Panc1 (cell line): Measurements from ENCODE around the gene ISLR2. TPM values are rescaled to one million over a fixed set of nuclear protein-coding genes. Genes with fewer than 3 reads are reported as not detected.
"Not testable (repeated sequence)": the region's sequence is repeated elsewhere in the genome, so short reads cannot be mapped to it uniquely, and the experiment has no call there.

Experiments
- ATAC-seq: fragments of 200-7000 bp; cut with Tn5 transposase; 2 replicates; pipeline ENCODE4 v1.9.1; 2020; ENCODE audit warnings: mild to moderate bottlenecking, moderate library complexity
- BruUV-seq: library from RNA; stranded (reverse); fragments of 400-500 nt; replicated peaks from 2 replicates; lab custom pipeline; 2021; lab: Mats Ljungman, UMichigan
- CTCF ChIA-PET: fragments of 300-600 bp; sonication (Branson Sonifier 250); formaldehyde crosslinking; loops from one replicate; lab custom pipeline; 2022; ENCODE audit warnings: antibody characterized with exemption; lab: Charles Lee
- POLR2A ChIA-PET: fragments of 300-600 bp; sonication (Branson Sonifier 250); formaldehyde crosslinking; loops from one replicate; lab custom pipeline; 2022; ENCODE audit warnings: antibody characterized with exemption; lab: Charles Lee
- DNase-seq: peaks from one replicate; pipeline ENCODE4 v3.0.0-alpha.2; 2010; ENCODE audit warnings: low read depth, low spot score
- H3K27ac ChIP-seq: 2 replicates; pipeline ENCODE4 v1.5.1; 2011; ENCODE audit warnings: mild to moderate bottlenecking, low read length, inconsistent platforms
- H3K27me3 ChIP-seq: fragments of 200-500 bp; sonication (Bioruptor generic); 2 replicates; pipeline ENCODE4 v1.6.0; 2014; ENCODE audit warnings: low read length, inconsistent platforms; ENCODE audit not compliant: control insufficient read depth, insufficient read depth
- H3K36me3 ChIP-seq: fragments of 200-500 bp; sonication (Bioruptor generic); 2 replicates; pipeline ENCODE4 v1.5.1; 2014; ENCODE audit warnings: inconsistent platforms, mild to moderate bottlenecking, low read length, moderate library complexity; ENCODE audit not compliant: control insufficient read depth, insufficient read depth
- H3K4me1 ChIP-seq: 2 replicates; pipeline ENCODE4 v1.5.1; 2011; ENCODE audit warnings: inconsistent platforms, mild to moderate bottlenecking, low read length, moderate library complexity; ENCODE audit not compliant: control insufficient read depth, insufficient read depth
- H3K4me3 ChIP-seq, 2 experiments: 2 replicates each; pipeline ENCODE4 v1.5.1; 2011 to 2012; ENCODE audit warnings: low read depth in 2 of 2, low read length in 2 of 2, mild to moderate bottlenecking in 2 of 2, inconsistent platforms in 1 of 2, moderate library complexity in 1 of 2
- H3K9me3 ChIP-seq: fragments of 200-500 bp; sonication (Bioruptor generic); 2 replicates; pipeline ENCODE4 v1.5.1; 2014; ENCODE audit warnings: low read depth, mild to moderate bottlenecking, inconsistent platforms, low read length, moderate library complexity; ENCODE audit not compliant: control insufficient read depth, insufficient read depth
- POLR2AphosphoS5 ChIP-seq: IDR thresholded peaks from 2 replicates; pipeline ENCODE4 v1.6.1; 2012; ENCODE audit warnings: mild to moderate bottlenecking, low read depth, low read length, moderate library complexity
- SIN3A ChIP-seq: IDR thresholded peaks from 2 replicates; pipeline ENCODE4 v1.6.1; 2012; ENCODE audit warnings: low read depth, mild to moderate bottlenecking, low read length, moderate library complexity, borderline replicate concordance; ENCODE audit not compliant: insufficient read depth
- TCF7L2 ChIP-seq: IDR thresholded peaks from 2 replicates; pipeline ENCODE4 v1.6.1; 2011; ENCODE audit warnings: mild to moderate bottlenecking, low read depth, low read length, inconsistent platforms
- in situ Hi-C: cut with HindIII; loops from 2 replicates; pipeline ENCODE4 v1.10.0; 2016; ENCODE audit warnings: low sequenced_read_pairs, low pct_unique_long_range_greater_than_20kb
- intact Hi-C: fragments of 100-400 bp; cut with micrococcal nuclease; formaldehyde crosslinking; loops from one replicate; pipeline ENCODE4 v1.10.0; 2022; ENCODE audit not compliant: unreplicated experiment
- total RNA-seq: library from RNA; stranded (reverse); gene quantifications from one replicate; pipeline ENCODE4 v1.2.1, GENCODE V29; 2021; ENCODE audit not compliant: unreplicated experiment
- TF ChIP-seq, protein P1 (sequence below), 2 experiments: IDR thresholded peaks; 2 replicates each; pipeline ENCODE4 v1.6.1; 2011 to 2012; ENCODE audit warnings: low read depth in 2 of 2, control low read depth in 1 of 2, low read length in 1 of 2, mild to moderate bottlenecking in 1 of 2, moderate library complexity in 1 of 2; ENCODE audit not compliant: insufficient read depth in 1 of 2
- TF ChIP-seq, protein P2 (sequence below): fragments of 450-650 bp; IDR thresholded peaks from 2 replicates; pipeline ENCODE4 v1.5.1; 2017; ENCODE audit warnings: mild to moderate bottlenecking

Gene ISLR2
- total RNA-seq, 1 experiment from 2014 or later = 0.36 TPM

DNA sequence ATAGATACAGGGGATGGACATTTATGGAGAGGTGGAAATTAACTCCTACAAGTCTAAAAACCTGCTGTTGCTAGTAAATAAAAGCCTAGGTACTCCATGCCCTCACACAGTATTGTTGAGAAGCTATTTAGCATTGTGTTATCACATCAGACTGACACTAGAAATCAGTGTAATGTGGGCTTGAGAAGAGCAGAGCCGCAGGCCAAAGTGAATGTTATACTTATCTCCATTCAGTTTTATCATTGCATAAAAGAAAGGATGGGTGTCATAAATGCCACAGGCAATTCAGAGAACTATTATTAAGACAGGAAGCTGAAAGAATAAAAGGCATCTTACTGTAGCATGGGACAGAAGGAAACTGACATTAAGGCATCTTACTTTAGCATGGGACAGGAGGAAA is 29.4 kb downstream of the ISLR2 start:
- H3K27ac ChIP-seq = no peak overlapping the region
- peaks cover 2% of the 10 kb centered on the region; the same call in 1 of the 2 replicates for H3K27me3 ChIP-seq
- in situ Hi-C loops = no loop called here
- TF ChIP-seq, protein P1, sequence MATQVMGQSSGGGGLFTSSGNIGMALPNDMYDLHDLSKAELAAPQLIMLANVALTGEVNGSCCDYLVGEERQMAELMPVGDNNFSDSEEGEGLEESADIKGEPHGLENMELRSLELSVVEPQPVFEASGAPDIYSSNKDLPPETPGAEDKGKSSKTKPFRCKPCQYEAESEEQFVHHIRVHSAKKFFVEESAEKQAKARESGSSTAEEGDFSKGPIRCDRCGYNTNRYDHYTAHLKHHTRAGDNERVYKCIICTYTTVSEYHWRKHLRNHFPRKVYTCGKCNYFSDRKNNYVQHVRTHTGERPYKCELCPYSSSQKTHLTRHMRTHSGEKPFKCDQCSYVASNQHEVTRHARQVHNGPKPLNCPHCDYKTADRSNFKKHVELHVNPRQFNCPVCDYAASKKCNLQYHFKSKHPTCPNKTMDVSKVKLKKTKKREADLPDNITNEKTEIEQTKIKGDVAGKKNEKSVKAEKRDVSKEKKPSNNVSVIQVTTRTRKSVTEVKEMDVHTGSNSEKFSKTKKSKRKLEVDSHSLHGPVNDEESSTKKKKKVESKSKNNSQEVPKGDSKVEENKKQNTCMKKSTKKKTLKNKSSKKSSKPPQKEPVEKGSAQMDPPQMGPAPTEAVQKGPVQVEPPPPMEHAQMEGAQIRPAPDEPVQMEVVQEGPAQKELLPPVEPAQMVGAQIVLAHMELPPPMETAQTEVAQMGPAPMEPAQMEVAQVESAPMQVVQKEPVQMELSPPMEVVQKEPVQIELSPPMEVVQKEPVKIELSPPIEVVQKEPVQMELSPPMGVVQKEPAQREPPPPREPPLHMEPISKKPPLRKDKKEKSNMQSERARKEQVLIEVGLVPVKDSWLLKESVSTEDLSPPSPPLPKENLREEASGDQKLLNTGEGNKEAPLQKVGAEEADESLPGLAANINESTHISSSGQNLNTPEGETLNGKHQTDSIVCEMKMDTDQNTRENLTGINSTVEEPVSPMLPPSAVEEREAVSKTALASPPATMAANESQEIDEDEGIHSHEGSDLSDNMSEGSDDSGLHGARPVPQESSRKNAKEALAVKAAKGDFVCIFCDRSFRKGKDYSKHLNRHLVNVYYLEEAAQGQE (IDR thresholded peaks at IDR 0.05; ENCODE audit: insufficient read depth in 1 of 2, low read depth in 2 of 2, low read length in 1 of 2) = no peak
- TF ChIP-seq, protein P2, sequence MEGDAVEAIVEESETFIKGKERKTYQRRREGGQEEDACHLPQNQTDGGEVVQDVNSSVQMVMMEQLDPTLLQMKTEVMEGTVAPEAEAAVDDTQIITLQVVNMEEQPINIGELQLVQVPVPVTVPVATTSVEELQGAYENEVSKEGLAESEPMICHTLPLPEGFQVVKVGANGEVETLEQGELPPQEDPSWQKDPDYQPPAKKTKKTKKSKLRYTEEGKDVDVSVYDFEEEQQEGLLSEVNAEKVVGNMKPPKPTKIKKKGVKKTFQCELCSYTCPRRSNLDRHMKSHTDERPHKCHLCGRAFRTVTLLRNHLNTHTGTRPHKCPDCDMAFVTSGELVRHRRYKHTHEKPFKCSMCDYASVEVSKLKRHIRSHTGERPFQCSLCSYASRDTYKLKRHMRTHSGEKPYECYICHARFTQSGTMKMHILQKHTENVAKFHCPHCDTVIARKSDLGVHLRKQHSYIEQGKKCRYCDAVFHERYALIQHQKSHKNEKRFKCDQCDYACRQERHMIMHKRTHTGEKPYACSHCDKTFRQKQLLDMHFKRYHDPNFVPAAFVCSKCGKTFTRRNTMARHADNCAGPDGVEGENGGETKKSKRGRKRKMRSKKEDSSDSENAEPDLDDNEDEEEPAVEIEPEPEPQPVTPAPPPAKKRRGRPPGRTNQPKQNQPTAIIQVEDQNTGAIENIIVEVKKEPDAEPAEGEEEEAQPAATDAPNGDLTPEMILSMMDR = no peak
- TF ChIP-seq SIN3A = no peak
- no peak for TF ChIP-seq POLR2AphosphoS5
- TF ChIP-seq TCF7L2 = no peak
- CTCF ChIA-PET = no interaction called here
- ATAC-seq (no peak), DNase-seq (no peak)
- no peak overlapping the region for H3K4me3 ChIP-seq
- intact Hi-C loops = no loop called here
- POLR2A ChIA-PET = no interaction called here
- BruUV-seq = no TSS peak
- no peaks in the 10 kb centered on the region for H3K9me3 ChIP-seq
- H3K4me1 ChIP-seq = no peaks in the 10 kb centered on the region
- no peaks in the 10 kb centered on the region for H3K36me3 ChIP-seq

DNA sequence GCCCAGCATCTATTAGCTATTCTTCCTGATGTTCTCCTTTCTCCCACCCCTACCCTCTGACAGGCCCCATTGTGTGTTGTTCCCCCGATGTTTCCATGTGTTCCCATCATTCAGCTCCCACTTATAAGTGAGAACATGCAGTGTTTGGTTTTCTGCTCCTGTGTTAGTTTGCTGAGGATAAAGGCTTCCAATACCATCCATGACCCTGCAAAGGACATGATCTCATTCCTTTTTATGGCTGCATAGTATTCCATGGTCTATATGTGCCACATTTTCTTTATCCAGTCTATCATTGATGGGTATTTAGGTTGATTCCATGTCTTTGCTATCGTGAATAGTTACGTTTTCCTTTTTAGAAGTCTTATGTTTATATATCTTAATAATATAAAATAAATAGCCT is 30.0 kb downstream of the ISLR2 start:
- in situ Hi-C loops, DNase-seq, BruUV-seq, H3K4me3 ChIP-seq, ATAC-seq, CTCF ChIA-PET, intact Hi-C loops, H3K4me1 ChIP-seq, H3K27me3 ChIP-seq, POLR2A ChIA-PET, H3K36me3 ChIP-seq, H3K9me3 ChIP-seq, H3K27ac ChIP-seq: not testable (repeated sequence)

DNA sequence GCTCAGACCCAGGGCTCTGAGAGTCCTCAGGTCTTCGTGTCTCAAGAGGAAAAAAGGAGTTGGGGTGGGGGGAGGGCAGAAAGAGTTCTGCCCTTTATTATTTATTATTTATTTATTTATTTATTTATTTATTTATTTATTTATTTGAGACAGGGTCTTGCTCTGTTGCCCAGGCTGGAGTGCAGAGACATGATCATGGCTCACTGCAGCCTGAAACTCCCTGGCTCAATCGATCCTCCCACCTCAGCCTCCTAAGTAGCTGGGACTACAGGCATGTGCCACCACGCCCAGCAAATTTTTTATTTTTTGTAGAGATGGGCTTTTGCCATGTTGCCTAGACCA is 31.8 kb downstream of the ISLR2 start:
- H3K27me3 ChIP-seq, BruUV-seq, CTCF ChIA-PET, H3K9me3 ChIP-seq, in situ Hi-C loops, H3K27ac ChIP-seq, ATAC-seq, H3K36me3 ChIP-seq, POLR2A ChIA-PET, H3K4me3 ChIP-seq, intact Hi-C loops, DNase-seq, H3K4me1 ChIP-seq: not testable (repeated sequence)
